ENCODE results near the gene RAMP1. TPM values are rescaled to one million over a fixed set of nuclear protein-coding genes. Genes with fewer than 3 reads are reported as not detected.

RAMP1 gene
- total and polyA plus RNA-seq, 2 of the 4 experiments (the other 2 are of a cell fraction): 15.8 to 77.1 TPM

- in situ Hi-C loops (cut with MboI; ENCODE audit: low sequenced_read_pairs): no loop called here
- Histone ChIP-seq H2BK5ac (ENCODE audit: low read depth, low read length, poor library complexity, severe bottlenecking) (no peak overlapping the region), H4K91ac (ENCODE audit: insufficient read depth, low read depth, low read length) (no peak overlapping the region), H4K5ac (ENCODE audit: low read depth, low read length) (no peak overlapping the region), H4K8ac (ENCODE audit: low read depth in 2 of 2, low read length in 2 of 2) (no peak overlapping the region), H3K27me3 (ENCODE audit: control insufficient read depth, insufficient read depth, low read length) (peaks cover 6% of the 10 kb centered on the region), H3K4me3 (ENCODE audit: insufficient read depth, low read depth, low read length) (no peak overlapping the region), H2BK120ac (ENCODE audit: low read depth, low read length) (no peak overlapping the region), H2BK15ac (ENCODE audit: low read depth, low read length) (no peak overlapping the region), H2AK5ac (ENCODE audit: low read depth, low read length) (no peak overlapping the region), H3K27ac (ENCODE audit: insufficient read depth, low read length) (no peak overlapping the region), H3K9me3 (ENCODE audit: control insufficient read depth, insufficient read depth, low read length) (no peaks in the 10 kb centered on the region), H2BK20ac (ENCODE audit: low read depth, low read length) (no peak overlapping the region), H3K23ac (ENCODE audit: low read depth, low read length) (peak overlapping the region; percentile 29; the same call in 1 of the 2 replicates), H3K56ac (ENCODE audit: extremely low read depth, insufficient read depth, low read length) (no peak overlapping the region), H3K36me3 (ENCODE audit: control insufficient read depth, insufficient read depth, low read length) (no peaks in the 10 kb centered on the region), H3K4me2 (ENCODE audit: low read depth, low read length) (no peak overlapping the region), H3K4ac (ENCODE audit: low read depth, low read length) (no peak overlapping the region), H4K20me1 (ENCODE audit: insufficient read depth, low read length) (no peaks in the 10 kb centered on the region), H3K4me1 (ENCODE audit: control insufficient read depth, insufficient read depth, low read length) (no peaks in the 10 kb centered on the region), H3K9me1 (ENCODE audit: insufficient read depth, low read length) (no peaks in the 10 kb centered on the region), H3K14ac (replicated peaks; ENCODE audit: low read depth, low read length) (no peak overlapping the region), H2AFZ (replicated peaks; ENCODE audit: low read length, poor library complexity) (no peak overlapping the region), H3K79me1 (ENCODE audit: low read depth in 1 of 2, low read length in 2 of 2) (no peaks in the 10 kb centered on the region), H3K18ac (ENCODE audit: low read depth, low read length) (no peak overlapping the region), H2AK9ac (replicated peaks; ENCODE audit: low read depth, low read length, poor library complexity) (no peak overlapping the region), H3K9ac (ENCODE audit: low read depth, low read length) (no peak overlapping the region)
- ChIA-PET POLR2A (ENCODE audit: unreplicated experiment) (no interaction called here), CTCF (no interaction called here)
- dilution Hi-C loops (cut with HindIII; ENCODE audit: low sequenced_read_pairs, unreplicated experiment): no loop called here
- TF ChIP-seq SMC3 (IDR thresholded peaks at IDR 0.05; ENCODE audit: low read depth, low read length) (no peak), MAFK (IDR thresholded peaks at IDR 0.05; ENCODE audit: low read depth, low read length) (peak; percentile 91), CEBPB (IDR thresholded peaks at IDR 0.05; ENCODE audit: low read depth, low read length) (peak; percentile 76)
- DNase-seq: peak; percentile 45
- BruUV-seq (replicated peaks): no TSS peak
- peak; percentile 37; the same call in 1 of the 2 replicates for ATAC-seq (ENCODE audit: low read depth)
- intact Hi-C loops (cut with micrococcal nuclease): no loop called here
- no CpG with 5 or more reads among the region's 5 CpGs for WGBS, 2 experiments (ENCODE audit: extremely low coverage in 2 of 2, insufficient read length in 1 of 2)
Measured at GRCh38 chr2:237818066-237818473, 41.4 kb upstream of the RAMP1 start.
